IPS DF 19.7 (cell line): ENCODE data around the gene GRM8.

Experiments used
- DNase-seq: peaks from one replicate; pipeline ENCODE4 v3.0.0-alpha.2; 2013; ENCODE audit warnings: low read depth, low spot score

The GRM8 gene

GRCh38 chr7:126442908-126443307 lies 809.8 kb downstream of the GRM8 start:
- no peak for DNase-seq

GRCh38 chr7:126441745-126442144 lies 811.0 kb downstream of the GRM8 start:
- no peak for DNase-seq

- no peak for DNase-seq
Measured at GRCh38 chr7:126440542-126440941, 812.2 kb downstream of the GRM8 start.

GRCh38 chr7:126436213-126436868 lies 816.4 kb downstream of the GRM8 start:
- no peak for DNase-seq

GRCh38 chr7:126426652-126427051 lies 826.1 kb downstream of the GRM8 start:
- DNase-seq: no peak

- DNase-seq: no peak
Measured at GRCh38 chr7:126424985-126425384, 827.8 kb downstream of the GRM8 start.

- DNase-seq: no peak
Measured at GRCh38 chr7:126419047-126419446, 833.7 kb downstream of the GRM8 start.

GRCh38 chr7:126411821-126412383 lies 840.8 kb downstream of the GRM8 start:
- DNase-seq: no peak

GRCh38 chr7:126411032-126411820 lies 841.5 kb downstream of the GRM8 start:
- no peak for DNase-seq

- DNase-seq: no peak
Measured at GRCh38 chr7:126403040-126403439, 849.7 kb downstream of the GRM8 start.

GRCh38 chr7:126401918-126402317 lies 850.8 kb downstream of the GRM8 start:
- DNase-seq: no peak

- DNase-seq: no peak
Measured at GRCh38 chr7:126398851-126399529, 853.8 kb downstream of the GRM8 start.

GRCh38 chr7:126398285-126398684 lies 854.5 kb downstream of the GRM8 start:
- no peak for DNase-seq

- no peak for DNase-seq
Measured at GRCh38 chr7:126394406-126394805, 858.3 kb downstream of the GRM8 start.
